Thoracic aorta (tissue), 2 donors: ENCODE measurements around the gene MYT1. TPM values are rescaled to one million over a fixed set of nuclear protein-coding genes. Genes with fewer than 3 reads are reported as not detected.

ENCODE experiments used
- ATAC-seq: fragments of 150-250 bp; one replicate; pipeline ENCODE4 v1.8.0; 2017; ENCODE audit warnings: low read depth; ENCODE audit not compliant: insufficient number of reproducible peaks, low FRiP score
- DNase-seq: peaks from one replicate; pipeline ENCODE4 v3.0.0-alpha.2; 2020; ENCODE audit warnings: low spot score
- H3K27ac ChIP-seq, 2 donors: fragments of 200-600 bp; sonication (generic); 1 replicate in 1 of 2; 2 replicates in 1 of 2; pipeline ENCODE4 v1.5.1; 2016; ENCODE audit warnings: mild to moderate bottlenecking in 2 of 2, moderate library complexity in 2 of 2
- H3K27me3 ChIP-seq: fragments of 200-600 bp; sonication (generic); replicated peaks from 2 replicates; pipeline ENCODE4 v1.6.0; 2016; ENCODE audit warnings: mild to moderate bottlenecking; ENCODE audit not compliant: insufficient read depth
- H3K36me3 ChIP-seq: fragments of 200-600 bp; sonication (generic); one replicate; pipeline ENCODE4 v1.5.1; 2016
- H3K4me1 ChIP-seq, 2 donors: fragments of 200-600 bp; sonication (generic); 1 replicate in 1 of 2; 2 replicates in 1 of 2; pipeline versions ENCODE4 v1.5.1 to v1.6.0; 2016; ENCODE audit warnings: low read depth in 2 of 2, mild to moderate bottlenecking in 1 of 2; ENCODE audit not compliant: control insufficient read depth in 1 of 2
- H3K4me3 ChIP-seq: fragments of 200-600 bp; sonication (generic); 2 replicates; pipeline ENCODE4 v1.5.1; 2016; ENCODE audit warnings: mild to moderate bottlenecking
- H3K9me3 ChIP-seq: fragments of 200-600 bp; sonication (generic); 2 replicates; pipeline ENCODE4 v1.5.1; 2016
- CTCF ChIP-seq: fragments of 200-600 bp; sonication (generic); IDR thresholded peaks from one replicate; pipeline ENCODE4 v1.5.1; 2019; ENCODE audit warnings: antibody characterized with exemption
- total RNA-seq, 2 donors: library from RNA; depleted of rRNA; stranded (reverse); fragments of >200 nt; gene quantifications; one replicate each; pipeline versions ENCODE4 v1.1.0 to v1.2.3, GENCODE V29; 2016

MYT1 gene
- total RNA-seq, 2 donors from 2014 or later = not detected

- no peak overlapping the region for H3K27ac ChIP-seq
- no peaks in the 10 kb centered on the region for H3K36me3 ChIP-seq
- no peak for ATAC-seq
- H3K4me3 ChIP-seq = no peak overlapping the region
- DNase-seq = no peak
- H3K27me3 ChIP-seq = no peaks in the 10 kb centered on the region
- TF ChIP-seq CTCF = no peak
- H3K4me1 ChIP-seq = no peaks in the 10 kb centered on the region
- H3K9me3 ChIP-seq = no peaks in the 10 kb centered on the region
Measured at GRCh38 chr20:64160118-64160517, 4.1 kb upstream of the MYT1 start.

- Histone ChIP-seq H3K4me1 (no peaks in the 10 kb centered on the region), H3K27me3 (no peaks in the 10 kb centered on the region), H3K4me3 (no peak overlapping the region), H3K9me3 (no peaks in the 10 kb centered on the region), H3K27ac (no peak overlapping the region), H3K36me3 (no peaks in the 10 kb centered on the region)
- ATAC-seq = no peak
- no peak for DNase-seq
- no peak for TF ChIP-seq CTCF
Measured at GRCh38 chr20:64160526-64161355, 3.5 kb upstream of the MYT1 start.

GRCh38 chr20:64161356-64162238, 2.7 kb upstream of the MYT1 start:
- Histone ChIP-seq H3K9me3 (no peaks in the 10 kb centered on the region), H3K36me3 (no peaks in the 10 kb centered on the region), H3K4me1 (no peaks in the 10 kb centered on the region), H3K4me3 (no peak overlapping the region), H3K27me3 (no peaks in the 10 kb centered on the region), H3K27ac (no peak overlapping the region)
- no peak for TF ChIP-seq CTCF
- ATAC-seq (no peak), DNase-seq (no peak)

- DNase-seq (no peak), ATAC-seq (no peak)
- no peaks in the 10 kb centered on the region for H3K27me3 ChIP-seq
- no peaks in the 10 kb centered on the region for H3K36me3 ChIP-seq
- H3K27ac ChIP-seq = no peak overlapping the region
- no peak overlapping the region for H3K4me3 ChIP-seq
- H3K9me3 ChIP-seq = no peaks in the 10 kb centered on the region
- no peaks in the 10 kb centered on the region for H3K4me1 ChIP-seq
- TF ChIP-seq CTCF = no peak
Measured at GRCh38 chr20:64162239-64162910, 1.9 kb upstream of the MYT1 start.

GRCh38 chr20:64163776-64164122, 503 bp upstream of the MYT1 start:
- Histone ChIP-seq H3K4me1 (no peaks in the 10 kb centered on the region), H3K9me3 (no peaks in the 10 kb centered on the region), H3K27me3 (no peaks in the 10 kb centered on the region), H3K36me3 (no peaks in the 10 kb centered on the region), H3K4me3 (no peak overlapping the region), H3K27ac (no peak overlapping the region)
- DNase-seq (no peak), ATAC-seq (no peak)
- TF ChIP-seq CTCF = no peak
